BE2C (cell line): ENCODE measurements around the gene UBAP2.

ENCODE experiments used
- DNase-seq: peaks from one replicate; pipeline ENCODE4 v3.0.0-alpha.2; 2020
- H3K27me3 ChIP-seq: fragments of 250-450 bp; sonication (Bioruptor Pico); 2 replicates; pipeline ENCODE4 v1.5.1; 2020; ENCODE audit warnings: mild to moderate bottlenecking
- H3K36me3 ChIP-seq: fragments of 250-450 bp; sonication (Bioruptor Pico); 2 replicates; pipeline ENCODE4 v1.5.1; 2020; ENCODE audit warnings: mild to moderate bottlenecking
- H3K4me1 ChIP-seq: fragments of 250-450 bp; sonication (Bioruptor Pico); 2 replicates; pipeline ENCODE4 v1.5.1; 2020
- H3K4me3 ChIP-seq: 2 replicates; pipeline ENCODE4 v1.5.1; 2011; ENCODE audit warnings: low read depth, low read length
- H3K9me3 ChIP-seq: fragments of 250-450 bp; sonication (Bioruptor Pico); 2 replicates; pipeline ENCODE4 v1.5.1; 2020
- TF ChIP-seq, protein P1 (sequence below): IDR thresholded peaks from 2 replicates; pipeline ENCODE4 v1.5.1; 2012; ENCODE audit warnings: mild to moderate bottlenecking, low read depth, low read length

Gene UBAP2

DNA sequence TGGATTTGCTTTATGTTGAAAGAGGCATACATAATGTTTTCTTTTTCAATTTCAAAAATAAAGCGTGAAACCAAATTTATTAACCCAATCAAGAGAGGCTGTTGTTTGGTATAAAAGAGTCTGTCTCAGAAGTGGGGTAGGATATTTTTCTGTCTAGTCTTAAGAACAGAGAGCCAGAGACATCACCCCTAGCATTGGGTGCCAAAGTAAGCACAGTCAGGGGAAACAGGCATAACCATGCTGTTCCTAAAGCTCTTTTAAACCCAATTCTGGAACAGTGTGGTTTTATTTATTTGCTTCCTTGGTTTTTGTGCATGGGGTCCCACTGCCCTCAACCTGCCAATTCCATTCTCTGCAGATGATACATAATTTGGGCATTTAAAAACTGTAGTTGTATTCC is 143.6 kb downstream of the UBAP2 start:
- DNase-seq = no peak
- TF ChIP-seq, protein P1, sequence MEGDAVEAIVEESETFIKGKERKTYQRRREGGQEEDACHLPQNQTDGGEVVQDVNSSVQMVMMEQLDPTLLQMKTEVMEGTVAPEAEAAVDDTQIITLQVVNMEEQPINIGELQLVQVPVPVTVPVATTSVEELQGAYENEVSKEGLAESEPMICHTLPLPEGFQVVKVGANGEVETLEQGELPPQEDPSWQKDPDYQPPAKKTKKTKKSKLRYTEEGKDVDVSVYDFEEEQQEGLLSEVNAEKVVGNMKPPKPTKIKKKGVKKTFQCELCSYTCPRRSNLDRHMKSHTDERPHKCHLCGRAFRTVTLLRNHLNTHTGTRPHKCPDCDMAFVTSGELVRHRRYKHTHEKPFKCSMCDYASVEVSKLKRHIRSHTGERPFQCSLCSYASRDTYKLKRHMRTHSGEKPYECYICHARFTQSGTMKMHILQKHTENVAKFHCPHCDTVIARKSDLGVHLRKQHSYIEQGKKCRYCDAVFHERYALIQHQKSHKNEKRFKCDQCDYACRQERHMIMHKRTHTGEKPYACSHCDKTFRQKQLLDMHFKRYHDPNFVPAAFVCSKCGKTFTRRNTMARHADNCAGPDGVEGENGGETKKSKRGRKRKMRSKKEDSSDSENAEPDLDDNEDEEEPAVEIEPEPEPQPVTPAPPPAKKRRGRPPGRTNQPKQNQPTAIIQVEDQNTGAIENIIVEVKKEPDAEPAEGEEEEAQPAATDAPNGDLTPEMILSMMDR = no peak
- H3K9me3 ChIP-seq = no peaks in the 10 kb centered on the region
- H3K36me3 ChIP-seq = peaks cover 31% of the 10 kb centered on the region
- no peaks in the 10 kb centered on the region for H3K4me1 ChIP-seq
- no peaks in the 10 kb centered on the region for H3K27me3 ChIP-seq
- no peak overlapping the region for H3K4me3 ChIP-seq

DNA sequence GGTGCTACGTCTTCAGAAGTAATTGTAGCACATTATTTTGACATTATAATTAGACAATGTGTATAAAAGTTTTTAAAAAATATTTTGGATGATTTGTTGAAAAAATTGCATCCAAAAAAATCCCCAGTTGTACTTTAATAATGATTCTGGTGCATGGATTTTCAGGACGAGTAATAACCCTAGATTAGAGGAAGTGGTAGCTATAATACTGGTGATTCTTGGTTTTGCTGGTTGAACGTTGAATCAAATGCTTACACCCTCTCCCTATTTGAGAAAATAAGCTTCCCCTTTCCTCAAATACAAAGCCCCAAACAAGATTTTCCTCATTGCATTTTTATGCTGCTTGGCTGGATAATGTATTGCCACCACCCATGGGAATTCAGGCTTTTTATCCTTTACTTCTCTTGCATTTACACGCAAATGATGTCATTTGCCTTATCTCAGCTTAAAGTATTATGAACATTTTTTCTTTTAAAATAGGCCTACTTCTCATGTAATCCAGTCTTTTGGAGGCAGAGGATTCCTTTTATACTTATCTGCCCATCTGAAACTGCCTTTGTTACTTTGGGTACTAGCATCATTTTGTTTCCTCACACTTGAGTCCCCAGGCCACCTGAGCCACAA is 145.4 kb downstream of the UBAP2 start:
- TF ChIP-seq, protein P1 = no peak
- Histone ChIP-seq H3K27me3 (no peaks in the 10 kb centered on the region), H3K4me3 (no peak overlapping the region), H3K4me1 (no peaks in the 10 kb centered on the region), H3K9me3 (no peaks in the 10 kb centered on the region), H3K36me3 (peaks cover 35% of the 10 kb centered on the region)
- DNase-seq = no peak

DNA sequence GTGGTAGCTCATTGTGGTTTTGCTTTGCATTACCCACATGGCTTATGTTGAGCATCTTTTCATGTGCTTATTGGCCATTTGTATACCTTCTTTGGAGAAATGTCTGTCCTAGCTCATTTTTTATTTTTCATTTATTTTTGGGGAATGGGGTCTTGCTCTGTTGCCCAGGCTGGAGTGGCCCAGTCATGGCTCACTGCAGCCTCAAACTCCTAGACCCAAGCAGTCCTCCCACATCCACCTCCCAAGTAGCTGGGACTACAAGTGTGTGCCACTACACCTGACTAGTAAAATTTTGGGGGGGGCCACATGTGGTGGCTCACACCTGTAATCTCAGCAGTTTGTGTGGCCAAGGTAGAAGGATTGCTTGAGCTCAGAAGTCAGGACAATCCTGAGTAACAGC is 154.4 kb downstream of the UBAP2 start:
- TF ChIP-seq, protein P1 = no peak
- Histone ChIP-seq H3K9me3 (no peaks in the 10 kb centered on the region), H3K36me3 (peaks cover 11% of the 10 kb centered on the region), H3K4me1 (no peaks in the 10 kb centered on the region), H3K27me3 (no peaks in the 10 kb centered on the region), H3K4me3 (no peak overlapping the region)
- DNase-seq = no peak

DNA sequence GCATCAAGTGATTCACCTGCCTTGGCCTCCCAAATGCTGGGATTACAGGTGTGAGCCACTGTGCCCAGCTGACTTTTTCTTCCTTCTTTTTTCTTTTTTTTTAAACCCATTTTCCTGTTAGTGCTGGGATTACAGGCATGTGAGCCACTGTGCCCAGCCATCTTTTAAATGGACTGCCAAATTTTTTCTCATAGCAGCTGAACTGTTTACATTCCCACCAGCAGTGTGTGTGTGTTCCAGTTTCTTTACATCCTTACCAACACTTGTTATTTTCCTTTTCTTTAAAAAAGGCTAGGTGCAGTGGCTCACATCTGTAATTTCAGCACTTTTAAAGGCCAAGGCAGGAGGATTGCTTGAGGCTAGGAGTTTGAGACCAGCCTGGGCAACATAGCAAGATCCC is 154.8 kb downstream of the UBAP2 start:
- no peaks in the 10 kb centered on the region for H3K9me3 ChIP-seq
- no peaks in the 10 kb centered on the region for H3K27me3 ChIP-seq
- TF ChIP-seq, protein P1 = no peak
- no peak overlapping the region for H3K4me3 ChIP-seq
- DNase-seq = no peak
- H3K36me3 ChIP-seq = peaks cover 10% of the 10 kb centered on the region
- no peaks in the 10 kb centered on the region for H3K4me1 ChIP-seq

DNA sequence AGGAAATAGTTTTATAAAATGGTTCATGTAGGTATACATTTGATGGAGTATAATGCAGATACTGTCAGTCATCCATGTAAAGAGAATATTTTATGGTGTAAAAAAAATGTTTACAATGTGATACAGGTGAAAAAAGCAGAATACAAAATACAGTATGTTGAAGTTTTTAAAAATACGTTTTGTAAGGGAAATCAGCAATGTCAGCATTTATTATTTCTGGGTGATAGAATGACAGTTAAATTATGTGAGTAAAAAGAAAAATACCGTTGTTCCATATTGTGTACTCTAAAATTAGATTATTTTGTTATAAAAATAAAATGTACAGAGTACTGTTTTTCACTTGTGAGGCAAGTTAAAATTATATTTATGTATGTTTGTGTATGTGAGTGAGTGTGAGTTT is 162.7 kb downstream of the UBAP2 start:
- no peak for DNase-seq
- H3K4me1 ChIP-seq = peaks cover 10% of the 10 kb centered on the region
- H3K9me3 ChIP-seq = no peaks in the 10 kb centered on the region
- H3K27me3 ChIP-seq = no peaks in the 10 kb centered on the region
- peaks cover 14% of the 10 kb centered on the region for H3K36me3 ChIP-seq
- no peak overlapping the region for H3K4me3 ChIP-seq
- TF ChIP-seq, protein P1 = no peak

DNA sequence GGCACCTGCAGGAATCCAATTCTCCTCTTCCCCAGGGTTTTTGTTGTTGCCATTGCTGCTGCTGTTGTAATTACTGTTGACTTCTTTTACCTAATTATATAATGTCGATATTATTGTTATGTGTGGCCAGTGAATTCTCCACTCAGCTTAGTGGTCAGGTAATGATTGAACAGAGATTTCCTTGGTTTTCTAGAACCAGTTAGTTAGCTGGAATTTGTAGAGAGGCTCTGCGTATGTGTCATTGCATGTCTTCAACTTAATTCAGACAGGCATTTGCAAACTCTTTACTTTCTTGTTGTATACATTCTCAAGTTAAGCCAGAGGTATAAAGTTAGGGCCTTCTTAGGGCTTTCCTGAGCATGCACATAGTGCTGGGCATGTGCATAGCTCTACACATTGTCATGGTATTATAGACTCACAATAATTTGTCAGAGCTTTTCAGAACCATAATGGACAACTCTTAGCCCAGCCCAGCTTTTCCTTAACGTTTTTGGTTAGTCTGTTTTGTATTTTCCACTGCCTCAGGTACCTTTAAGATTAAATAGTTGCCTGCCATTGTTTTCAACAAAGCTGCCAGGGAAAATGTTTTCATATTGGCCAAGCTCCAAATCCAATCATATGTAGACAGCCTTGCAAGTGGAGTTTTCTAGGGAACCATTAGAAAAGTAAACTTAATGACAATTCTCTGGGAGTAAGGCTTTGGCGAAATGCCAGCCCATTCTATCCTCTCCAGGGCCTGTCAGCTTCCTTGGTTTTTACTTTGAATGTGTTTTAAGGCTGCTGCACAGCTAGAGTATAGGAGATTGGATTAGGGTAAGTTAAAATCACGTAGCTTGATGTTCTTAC is 163.6 kb downstream of the UBAP2 start:
- no peaks in the 10 kb centered on the region for H3K27me3 ChIP-seq
- H3K36me3 ChIP-seq = peaks cover 8% of the 10 kb centered on the region
- TF ChIP-seq, protein P1 = no peak
- DNase-seq = peak; percentile 60
- peaks cover 15% of the 10 kb centered on the region for H3K4me1 ChIP-seq
- H3K9me3 ChIP-seq = no peaks in the 10 kb centered on the region
- no peak overlapping the region for H3K4me3 ChIP-seq
